Stimulated activated naive CD4-positive, alpha-beta T cell treated with Interleukin-2 at 50 U/mL for 16 hours (primary cell): ENCODE measurements around the gene MEF2A.

Experiments
- DNase-seq: peaks from one replicate; lab custom pipeline; 2025; lab: John Stamatoyannopoulos, UW

The MEF2A gene

DNA sequence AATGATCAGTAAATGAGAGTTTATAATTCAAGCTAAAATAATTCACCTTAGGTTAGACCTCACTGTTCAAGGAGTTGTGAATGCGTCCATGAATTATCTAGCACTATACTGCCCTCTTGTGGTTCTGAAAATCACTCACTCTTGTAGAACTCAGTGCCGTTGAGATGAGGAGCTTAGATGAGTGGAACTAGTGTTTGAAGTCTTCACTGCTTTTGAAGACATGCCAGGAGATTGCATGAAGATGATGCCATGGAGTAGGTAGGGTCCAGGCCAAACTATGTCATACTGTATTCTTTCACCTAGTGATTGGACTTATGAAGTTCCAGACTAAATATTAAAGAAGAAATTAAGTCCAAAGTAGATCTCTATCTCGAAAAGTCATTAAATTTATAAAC lies 138.7 kb downstream of the MEF2A start:
- no peak for DNase-seq

- peak; percentile 9 for DNase-seq
Observed at GRCh38 chr15:99706557-99707303, 140.9 kb downstream of the MEF2A start.

DNA sequence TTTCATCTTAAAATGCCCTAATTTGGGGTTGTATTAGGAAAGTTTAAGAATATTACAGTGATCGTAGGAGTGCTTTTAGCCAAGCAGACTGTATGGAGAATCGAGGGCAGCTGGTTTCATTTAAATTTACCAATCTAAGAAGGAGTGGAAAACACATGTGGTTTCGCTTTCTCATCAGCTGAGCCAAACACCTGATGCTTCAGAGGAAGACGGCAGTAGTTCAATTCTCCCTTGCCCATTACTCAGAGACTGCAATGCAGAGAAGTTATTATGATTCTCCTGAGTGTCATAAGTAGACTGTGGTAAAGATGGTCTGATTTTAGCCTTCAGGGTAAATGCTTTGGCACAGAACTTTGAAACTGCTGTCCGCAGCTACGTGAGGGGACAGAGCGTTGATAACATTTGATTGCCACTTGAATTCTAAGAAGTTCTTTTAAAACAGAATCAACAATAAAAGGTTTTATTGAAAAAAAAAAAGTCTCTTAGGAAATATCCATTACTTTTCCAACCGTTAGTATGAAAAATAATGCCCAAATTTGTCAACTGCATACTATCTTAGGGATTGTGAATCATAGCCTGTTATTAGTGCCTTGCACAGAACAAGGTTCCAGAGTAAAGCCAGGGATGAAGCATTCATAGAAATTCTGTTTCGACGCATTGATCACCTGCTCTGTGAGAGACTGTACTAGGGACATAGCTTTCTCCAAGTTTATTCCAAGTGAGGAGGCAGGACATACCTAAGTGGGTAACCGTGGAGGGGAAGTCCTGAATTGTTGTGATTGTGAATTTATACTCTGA lies 141.9 kb downstream of the MEF2A start:
- DNase-seq: no peak

DNA sequence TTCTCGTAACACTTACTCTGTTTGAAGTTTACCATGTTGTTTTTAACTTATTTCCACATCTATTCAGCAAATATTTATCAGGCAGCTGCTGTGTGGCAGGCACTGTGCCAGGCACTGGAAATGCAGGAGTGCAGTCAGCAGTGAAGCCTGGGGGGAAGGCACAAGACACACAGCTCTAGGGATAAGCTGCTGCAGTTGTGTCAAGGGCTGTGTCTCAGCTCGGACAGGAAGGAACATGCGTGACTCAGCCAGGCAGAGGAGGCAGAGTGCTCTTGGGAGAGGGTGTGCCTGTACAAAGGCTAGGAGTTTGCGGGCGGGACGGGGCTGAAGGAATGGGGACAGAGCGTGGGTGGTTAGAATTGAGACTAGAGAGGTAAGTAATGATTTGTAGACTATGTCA lies 142.8 kb downstream of the MEF2A start:
- no peak for DNase-seq

DNA sequence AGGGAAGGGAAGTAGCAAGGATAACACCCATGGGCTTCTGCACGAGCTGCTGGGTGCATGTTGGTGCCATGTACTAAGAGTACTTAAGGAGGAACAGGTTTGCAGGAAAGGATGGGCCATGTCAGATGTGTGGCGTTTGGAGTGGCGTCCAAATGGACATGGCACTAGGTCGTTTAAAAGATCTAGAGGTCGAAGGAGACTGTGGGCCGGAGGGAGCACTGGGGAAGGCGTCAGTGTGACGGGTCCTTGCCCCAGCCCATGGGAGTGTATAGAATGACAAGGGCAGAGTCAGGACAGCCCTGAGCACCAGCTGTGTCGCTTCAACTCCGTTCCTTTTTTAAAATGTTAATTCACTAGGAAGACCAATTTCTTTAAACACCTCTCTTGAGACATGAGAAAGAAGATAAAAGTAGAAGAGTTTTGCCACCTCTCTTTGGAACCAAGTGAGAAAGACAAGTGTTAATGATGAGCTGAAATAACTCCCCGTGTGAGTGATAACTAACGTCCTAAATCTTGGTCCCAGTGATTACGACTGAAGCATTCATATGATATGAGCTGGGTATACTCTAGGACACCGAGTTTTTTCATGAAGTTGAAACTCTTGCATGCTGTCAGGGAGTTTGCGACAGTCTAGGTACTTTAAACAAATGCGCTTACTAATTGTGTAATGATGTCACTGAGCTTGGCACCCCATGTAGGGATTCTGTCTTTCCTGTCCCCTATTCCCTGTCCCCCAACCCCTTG lies 143.6 kb downstream of the MEF2A start:
- no peak for DNase-seq

DNA sequence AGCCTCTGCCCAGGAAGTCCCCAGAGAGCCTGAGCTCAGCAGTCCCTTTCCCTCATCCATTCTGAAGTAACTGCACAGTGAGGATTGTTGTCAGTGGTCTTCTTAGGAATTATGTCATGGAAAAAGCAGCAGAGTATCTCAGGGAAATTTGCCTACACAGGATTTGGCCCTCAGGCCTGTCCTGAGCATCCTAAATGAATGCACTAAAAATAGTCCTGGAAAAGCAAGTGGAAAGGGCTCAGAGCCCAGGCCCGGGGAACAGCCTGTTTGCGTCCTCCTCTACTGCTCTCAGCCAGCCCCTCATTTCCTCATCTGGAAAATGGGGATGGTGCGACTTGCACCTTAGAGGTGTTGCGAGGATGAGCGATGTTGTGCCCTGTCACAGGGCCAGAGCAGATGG lies 145.8 kb downstream of the MEF2A start:
- DNase-seq: no peak

DNA sequence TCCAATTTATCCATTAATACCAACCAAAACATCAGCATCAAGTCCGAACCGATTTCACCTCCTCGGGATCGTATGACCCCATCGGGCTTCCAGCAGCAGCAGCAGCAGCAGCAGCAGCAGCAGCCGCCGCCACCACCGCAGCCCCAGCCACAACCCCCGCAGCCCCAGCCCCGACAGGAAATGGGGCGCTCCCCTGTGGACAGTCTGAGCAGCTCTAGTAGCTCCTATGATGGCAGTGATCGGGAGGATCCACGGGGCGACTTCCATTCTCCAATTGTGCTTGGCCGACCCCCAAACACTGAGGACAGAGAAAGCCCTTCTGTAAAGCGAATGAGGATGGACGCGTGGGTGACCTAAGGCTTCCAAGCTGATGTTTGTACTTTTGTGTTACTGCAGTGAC lies 146.6 kb downstream of the MEF2A start:
- DNase-seq: no peak

DNA sequence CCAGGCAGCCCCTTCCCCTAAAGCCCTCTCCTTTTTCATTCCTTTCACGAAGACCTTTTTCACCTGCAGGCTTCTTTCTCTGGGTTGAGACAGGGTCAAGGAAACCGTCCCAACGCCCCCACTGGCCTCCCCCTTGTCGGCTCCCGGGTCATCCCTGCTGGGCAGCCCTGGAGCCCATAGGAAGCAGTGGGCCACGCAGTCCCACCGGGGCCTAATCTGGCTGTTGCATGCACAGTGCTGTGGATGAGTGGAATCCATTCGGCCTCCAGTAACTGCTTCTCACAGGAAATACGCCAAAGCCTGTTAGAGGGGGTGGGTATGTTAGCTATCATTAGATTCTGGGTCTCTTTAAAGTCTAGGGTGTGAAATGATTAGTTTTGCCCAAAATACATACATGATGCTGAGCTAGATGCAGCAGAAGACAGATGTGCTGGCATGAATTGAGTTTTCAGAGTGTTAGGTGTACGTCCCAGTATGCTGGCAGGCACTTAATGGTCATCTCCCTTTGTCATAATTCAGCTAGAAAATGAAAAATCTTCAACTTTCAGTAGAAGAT lies 150.8 kb downstream of the MEF2A start:
- DNase-seq: no peak

- DNase-seq: no peak
Observed at GRCh38 chr15:99717161-99718009, 151.6 kb downstream of the MEF2A start.

GRCh38 chr15:99718421-99718820 lies 152.6 kb downstream of the MEF2A start:
- no peak for DNase-seq

- DNase-seq: no peak
Observed at GRCh38 chr15:99719096-99719541, 153.3 kb downstream of the MEF2A start.

- DNase-seq: no peak
Observed at GRCh38 chr15:99720533-99720932, 154.7 kb downstream of the MEF2A start.

GRCh38 chr15:99721104-99721778 lies 155.5 kb downstream of the MEF2A start:
- DNase-seq: no peak

- DNase-seq: no peak
Observed at GRCh38 chr15:99721896-99722295, 156.1 kb downstream of the MEF2A start.

DNA sequence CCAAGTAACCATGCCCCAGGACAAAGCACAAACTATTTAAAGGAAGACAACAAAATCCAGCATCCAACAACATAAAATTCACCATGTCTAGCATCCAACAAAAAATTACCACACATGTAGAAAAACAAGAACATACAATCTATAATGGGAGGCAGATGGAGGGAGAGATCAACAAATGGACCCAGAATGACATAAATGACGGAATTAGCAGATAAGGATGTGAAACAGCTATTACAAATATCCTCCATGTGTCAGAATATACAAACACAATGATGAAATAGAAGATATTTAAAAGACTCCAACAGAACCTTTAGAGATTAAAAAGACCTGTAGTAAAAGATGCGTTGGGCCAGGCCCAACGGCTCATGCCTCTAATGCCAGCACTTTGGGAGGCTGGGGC lies 156.6 kb downstream of the MEF2A start:
- DNase-seq: no peak

GRCh38 chr15:99726333-99726732 lies 160.5 kb downstream of the MEF2A start:
- no peak for DNase-seq

- no peak for DNase-seq
Observed at GRCh38 chr15:99727330-99727729, 161.5 kb downstream of the MEF2A start.

- DNase-seq: no peak
Observed at GRCh38 chr15:99727733-99728132, 161.9 kb downstream of the MEF2A start.

DNA sequence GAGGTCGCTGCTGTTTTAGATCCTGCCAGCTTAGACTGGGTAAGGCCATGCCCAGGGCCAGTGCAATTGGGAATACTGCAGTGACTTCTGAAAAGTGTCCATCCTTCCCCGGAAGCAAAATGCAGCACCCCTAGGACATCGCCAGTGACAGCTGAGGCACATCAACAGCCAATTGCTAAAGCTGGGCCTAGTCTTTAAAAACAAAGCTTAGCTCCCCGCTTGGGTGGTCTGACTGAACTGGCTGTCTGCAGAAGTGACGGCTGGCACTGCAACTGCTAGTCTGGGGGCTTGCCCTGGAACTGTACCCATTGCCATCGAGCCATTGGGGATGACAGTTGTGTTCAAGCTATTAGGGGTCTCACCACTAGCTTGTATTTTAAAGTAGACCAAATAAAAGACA lies 163.1 kb downstream of the MEF2A start:
- DNase-seq: no peak

- no peak for DNase-seq
Observed at GRCh38 chr15:99729327-99729726, 163.5 kb downstream of the MEF2A start.

DNA sequence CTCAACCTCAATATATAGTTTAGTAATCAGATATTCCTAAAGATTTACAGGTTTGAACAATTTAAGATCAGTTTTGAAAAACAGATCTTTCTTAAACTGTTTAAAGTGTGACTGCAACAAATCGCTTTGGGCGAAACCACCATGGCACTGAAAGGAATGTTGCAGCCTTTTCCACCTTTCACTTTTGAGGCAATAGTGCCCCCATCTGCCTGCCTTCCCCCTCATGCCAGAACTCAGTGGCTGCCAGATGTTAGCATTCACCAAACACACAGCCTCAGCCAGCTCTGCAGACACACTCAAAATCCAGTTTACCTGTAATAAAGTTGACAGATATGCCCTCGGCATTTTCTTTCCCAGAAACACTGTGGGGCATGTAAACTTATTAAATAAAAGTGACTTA lies 164.1 kb downstream of the MEF2A start:
- no peak for DNase-seq
